ENCODE measurements around the gene CHRNG.
"Not testable (repeated sequence)": the region's sequence is repeated elsewhere in the genome, so short reads cannot be mapped to it uniquely, and the experiment has no call there.

DNA sequence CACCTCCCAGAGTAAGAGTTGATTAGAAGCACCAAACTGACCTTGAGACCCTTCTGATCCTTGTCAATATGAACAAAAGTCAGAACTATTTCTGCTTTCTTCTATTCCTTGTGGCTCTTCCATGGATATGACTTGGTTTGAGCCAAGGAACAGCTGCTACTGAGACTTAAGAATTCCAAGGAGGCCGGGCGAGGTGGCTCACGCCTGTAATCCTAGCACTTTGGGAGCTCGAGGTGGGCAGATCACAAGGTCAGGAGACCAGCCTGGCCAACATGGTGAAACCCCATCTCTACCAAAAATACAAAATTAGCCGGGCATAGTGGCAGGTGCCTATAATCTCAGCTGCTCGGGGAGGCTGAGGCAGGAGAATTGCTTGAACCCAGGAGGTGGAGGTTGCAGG lies 31.0 kb downstream of the CHRNG start:
- TF ChIP-seq, protein P1, sequence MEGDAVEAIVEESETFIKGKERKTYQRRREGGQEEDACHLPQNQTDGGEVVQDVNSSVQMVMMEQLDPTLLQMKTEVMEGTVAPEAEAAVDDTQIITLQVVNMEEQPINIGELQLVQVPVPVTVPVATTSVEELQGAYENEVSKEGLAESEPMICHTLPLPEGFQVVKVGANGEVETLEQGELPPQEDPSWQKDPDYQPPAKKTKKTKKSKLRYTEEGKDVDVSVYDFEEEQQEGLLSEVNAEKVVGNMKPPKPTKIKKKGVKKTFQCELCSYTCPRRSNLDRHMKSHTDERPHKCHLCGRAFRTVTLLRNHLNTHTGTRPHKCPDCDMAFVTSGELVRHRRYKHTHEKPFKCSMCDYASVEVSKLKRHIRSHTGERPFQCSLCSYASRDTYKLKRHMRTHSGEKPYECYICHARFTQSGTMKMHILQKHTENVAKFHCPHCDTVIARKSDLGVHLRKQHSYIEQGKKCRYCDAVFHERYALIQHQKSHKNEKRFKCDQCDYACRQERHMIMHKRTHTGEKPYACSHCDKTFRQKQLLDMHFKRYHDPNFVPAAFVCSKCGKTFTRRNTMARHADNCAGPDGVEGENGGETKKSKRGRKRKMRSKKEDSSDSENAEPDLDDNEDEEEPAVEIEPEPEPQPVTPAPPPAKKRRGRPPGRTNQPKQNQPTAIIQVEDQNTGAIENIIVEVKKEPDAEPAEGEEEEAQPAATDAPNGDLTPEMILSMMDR (IDR thresholded peaks at IDR 0.05): not testable (repeated sequence)
- not testable (repeated sequence) for TF ChIP-seq POLR2A (IDR thresholded peaks at IDR 0.05)

Measured in uterus (tissue), 2 donors.